GM12801 (cell line): ENCODE measurements around the gene COL8A1.

Source experiments
- TF ChIP-seq, protein P1 (sequence below): IDR thresholded peaks from one replicate; pipeline ENCODE4 v1.5.1; 2011; ENCODE audit warnings: control low read depth; ENCODE audit not compliant: insufficient read length; ENCODE audit errors: extremely low read depth

Gene COL8A1

DNA sequence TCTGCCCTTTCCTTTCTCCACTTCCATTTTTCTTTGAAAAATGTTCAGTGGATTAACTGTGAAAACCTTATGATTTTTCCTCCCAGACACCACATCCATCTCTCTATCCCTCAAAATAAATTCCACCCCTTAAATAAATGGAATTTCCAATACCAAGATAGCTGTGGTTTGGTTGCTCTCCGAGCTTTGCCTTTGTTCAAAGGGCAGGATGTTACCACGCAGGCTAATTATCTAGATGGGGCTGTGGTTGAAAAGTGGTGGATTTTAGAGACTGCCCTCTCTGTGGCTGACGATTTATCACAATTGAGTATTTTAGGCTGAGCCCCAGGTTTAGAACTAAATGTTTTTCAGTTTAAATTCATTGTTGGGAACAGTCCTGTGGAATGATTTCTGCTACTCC lies 142.4 kb downstream of the COL8A1 start:
- TF ChIP-seq, protein P1, sequence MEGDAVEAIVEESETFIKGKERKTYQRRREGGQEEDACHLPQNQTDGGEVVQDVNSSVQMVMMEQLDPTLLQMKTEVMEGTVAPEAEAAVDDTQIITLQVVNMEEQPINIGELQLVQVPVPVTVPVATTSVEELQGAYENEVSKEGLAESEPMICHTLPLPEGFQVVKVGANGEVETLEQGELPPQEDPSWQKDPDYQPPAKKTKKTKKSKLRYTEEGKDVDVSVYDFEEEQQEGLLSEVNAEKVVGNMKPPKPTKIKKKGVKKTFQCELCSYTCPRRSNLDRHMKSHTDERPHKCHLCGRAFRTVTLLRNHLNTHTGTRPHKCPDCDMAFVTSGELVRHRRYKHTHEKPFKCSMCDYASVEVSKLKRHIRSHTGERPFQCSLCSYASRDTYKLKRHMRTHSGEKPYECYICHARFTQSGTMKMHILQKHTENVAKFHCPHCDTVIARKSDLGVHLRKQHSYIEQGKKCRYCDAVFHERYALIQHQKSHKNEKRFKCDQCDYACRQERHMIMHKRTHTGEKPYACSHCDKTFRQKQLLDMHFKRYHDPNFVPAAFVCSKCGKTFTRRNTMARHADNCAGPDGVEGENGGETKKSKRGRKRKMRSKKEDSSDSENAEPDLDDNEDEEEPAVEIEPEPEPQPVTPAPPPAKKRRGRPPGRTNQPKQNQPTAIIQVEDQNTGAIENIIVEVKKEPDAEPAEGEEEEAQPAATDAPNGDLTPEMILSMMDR, result no peak

DNA sequence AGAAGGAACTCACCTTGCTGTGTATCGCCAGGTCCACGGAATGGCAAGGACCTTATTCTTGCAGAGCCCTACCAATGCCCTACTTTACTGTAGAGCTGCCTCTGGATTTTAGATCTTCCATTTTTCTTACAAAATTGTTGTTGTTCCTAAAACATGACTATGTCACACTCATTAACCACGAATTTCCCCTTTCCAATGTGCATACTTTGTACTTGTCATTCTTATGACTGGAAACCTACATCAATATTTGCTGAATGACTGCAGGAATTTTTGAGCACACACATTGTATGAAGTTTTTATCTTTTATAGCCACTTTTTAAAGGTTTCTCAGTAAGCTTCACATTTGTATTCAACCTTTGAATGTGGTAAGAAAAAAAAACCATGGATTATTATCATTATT lies 143.4 kb downstream of the COL8A1 start:
- TF ChIP-seq, protein P1, result no peak

DNA sequence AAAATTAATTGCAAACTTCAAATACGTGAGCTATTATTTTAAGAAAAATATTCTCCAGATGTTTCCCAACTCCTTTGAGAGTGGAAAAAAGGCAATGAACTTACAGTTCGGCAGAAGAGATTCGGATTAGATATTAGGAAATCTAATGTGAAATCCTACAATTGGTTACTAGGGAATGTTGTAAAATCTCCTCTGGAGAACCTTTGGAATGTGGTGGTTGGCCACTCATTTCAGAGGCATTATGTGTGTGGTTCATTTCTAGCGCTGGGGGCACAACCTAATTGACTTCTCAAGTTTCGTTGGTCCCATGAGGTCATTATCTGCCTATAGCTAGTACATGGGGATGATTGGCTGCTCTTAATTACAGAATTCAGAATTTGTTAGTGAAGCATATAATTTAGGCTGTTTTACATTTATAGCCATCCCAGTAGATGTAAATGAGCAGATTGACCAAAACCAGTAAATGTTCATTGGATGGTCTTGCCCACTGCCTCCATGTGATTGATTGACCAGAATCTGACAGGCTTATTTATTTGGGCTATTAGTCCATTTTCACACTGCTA lies 144.7 kb downstream of the COL8A1 start:
- TF ChIP-seq, protein P1, result no peak

DNA sequence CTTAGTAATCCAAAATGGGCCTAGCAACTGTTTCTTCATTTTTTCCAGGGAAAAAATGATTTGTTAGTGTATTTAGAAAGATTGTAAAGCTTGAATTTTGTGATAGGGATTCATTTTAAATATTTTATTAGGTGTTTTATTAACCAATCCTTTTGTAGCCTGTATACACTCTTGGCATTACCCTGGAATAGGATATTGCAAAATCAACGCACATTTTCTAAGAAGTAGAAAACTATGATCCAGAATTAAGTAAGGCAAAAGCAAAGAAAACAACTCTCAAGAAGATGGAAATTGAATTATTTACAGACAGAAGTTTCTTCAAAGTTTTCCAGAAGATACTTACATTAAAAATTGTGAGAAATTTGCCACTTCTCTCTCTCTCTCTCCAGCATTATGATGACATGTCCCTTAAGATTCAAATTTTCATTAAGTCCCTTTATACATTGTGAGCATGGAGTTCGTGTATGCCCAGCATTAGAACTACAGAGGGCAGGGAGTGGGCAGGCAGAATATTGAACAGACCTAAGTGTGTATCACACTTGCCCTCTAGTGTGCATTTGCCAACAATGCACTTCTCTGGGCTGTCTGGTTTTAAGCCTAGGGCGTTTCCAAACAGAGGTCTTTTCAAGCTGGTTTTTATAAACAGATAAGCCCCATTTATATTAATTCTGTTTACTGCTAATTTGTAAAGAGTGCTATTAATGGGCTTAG lies 150.8 kb downstream of the COL8A1 start:
- TF ChIP-seq, protein P1, result no peak

DNA sequence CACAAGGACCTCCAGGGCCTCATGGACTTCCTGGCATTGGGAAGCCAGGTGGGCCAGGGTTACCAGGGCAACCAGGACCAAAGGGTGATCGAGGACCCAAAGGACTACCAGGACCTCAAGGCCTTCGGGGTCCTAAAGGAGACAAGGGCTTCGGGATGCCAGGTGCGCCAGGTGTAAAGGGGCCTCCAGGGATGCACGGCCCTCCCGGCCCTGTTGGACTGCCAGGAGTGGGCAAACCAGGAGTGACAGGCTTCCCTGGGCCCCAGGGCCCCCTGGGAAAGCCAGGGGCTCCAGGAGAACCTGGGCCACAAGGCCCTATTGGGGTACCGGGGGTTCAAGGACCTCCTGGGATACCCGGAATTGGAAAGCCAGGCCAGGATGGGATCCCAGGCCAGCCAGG lies 156.1 kb downstream of the COL8A1 start:
- TF ChIP-seq, protein P1, result no peak

DNA sequence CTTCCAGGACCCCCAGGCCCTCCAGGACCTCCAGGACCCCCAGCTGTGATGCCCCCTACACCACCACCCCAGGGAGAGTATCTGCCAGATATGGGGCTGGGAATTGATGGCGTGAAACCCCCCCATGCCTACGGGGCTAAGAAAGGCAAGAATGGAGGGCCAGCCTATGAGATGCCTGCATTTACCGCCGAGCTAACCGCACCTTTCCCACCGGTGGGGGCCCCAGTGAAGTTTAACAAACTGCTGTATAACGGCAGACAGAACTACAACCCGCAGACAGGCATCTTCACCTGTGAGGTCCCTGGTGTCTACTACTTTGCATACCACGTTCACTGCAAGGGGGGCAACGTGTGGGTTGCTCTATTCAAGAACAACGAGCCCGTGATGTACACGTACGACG lies 157.2 kb downstream of the COL8A1 start:
- TF ChIP-seq, protein P1, result no peak

DNA sequence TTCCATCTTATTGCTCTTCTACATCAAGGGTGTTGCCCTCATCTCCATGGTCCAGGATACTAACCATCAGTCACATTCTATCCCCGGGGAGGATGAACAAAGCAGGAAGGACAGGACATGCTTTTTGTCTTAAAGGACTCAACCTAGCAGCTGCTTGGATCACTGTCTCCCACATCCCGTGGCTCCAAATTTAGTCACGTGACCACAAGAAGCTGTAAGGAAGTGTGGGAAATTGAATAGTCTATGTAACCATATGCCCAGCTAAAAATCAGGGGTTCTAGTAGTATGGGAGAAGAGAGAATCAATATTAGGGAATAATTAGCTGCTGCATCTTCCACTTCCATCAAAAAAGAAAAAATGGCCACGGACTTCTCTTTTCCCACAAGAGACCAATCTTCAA lies 161.0 kb downstream of the COL8A1 start:
- TF ChIP-seq, protein P1, result no peak
